Esophagus (tissue), 2 donors: ENCODE data around the gene ARID1B. TPM values are rescaled to one million over a fixed set of nuclear protein-coding genes. Genes with fewer than 3 reads are reported as not detected.

Experiments
- H3K27ac ChIP-seq, 2 donors: one replicate each; pipeline ENCODE4 v1.5.1; 2013; ENCODE audit warnings: low read depth in 2 of 2, mild to moderate bottlenecking in 2 of 2, inconsistent platforms in 1 of 2, low read length in 1 of 2, moderate library complexity in 1 of 2
- H3K27me3 ChIP-seq, 2 donors: one replicate each; pipeline ENCODE4 v1.6.1; 2013; ENCODE audit warnings: low read length in 2 of 2, control low read depth in 1 of 2, mild to moderate bottlenecking in 1 of 2; ENCODE audit not compliant: insufficient read depth in 2 of 2, control insufficient read depth in 1 of 2
- H3K36me3 ChIP-seq, 2 donors: one replicate each; pipeline ENCODE4 v1.6.1; 2013; ENCODE audit warnings: low read length in 1 of 2; ENCODE audit not compliant: control insufficient read depth in 2 of 2, insufficient read depth in 2 of 2
- H3K4me1 ChIP-seq, 2 donors: one replicate each; pipeline ENCODE4 v1.6.1; 2013; ENCODE audit warnings: low read length in 1 of 2; ENCODE audit not compliant: control insufficient read depth in 2 of 2, insufficient read depth in 2 of 2
- H3K4me3 ChIP-seq, 2 donors: one replicate each; pipeline ENCODE4 v1.5.1; 2013; ENCODE audit warnings: low read length in 2 of 2, mild to moderate bottlenecking in 2 of 2, low read depth in 1 of 2, moderate library complexity in 1 of 2
- H3K9me3 ChIP-seq, 2 donors: one replicate each; pipeline ENCODE4 v1.6.1; 2013; ENCODE audit warnings: mild to moderate bottlenecking in 2 of 2, low read depth in 1 of 2, low read length in 1 of 2, moderate library complexity in 1 of 2; ENCODE audit not compliant: control insufficient read depth in 2 of 2, insufficient read depth in 1 of 2
- WGBS, 2 donors: extraction: QIAGEN DNeasy Blood & Tissue Kit; methylation state at CpG; one replicate each; pipeline ENCODE4 v1.1.7; 2013; 5-methylcytosine and 5-hydroxymethylcytosine counted together
- polyA plus RNA-seq, 2 donors: library from polyadenylated mRNA; stranded (reverse); fragments of 200-250 nt; gene quantifications; one replicate each; pipeline ENCODE4 v1.2.3, GENCODE V29; 2013
- donor health status: healthy with polysubstance abuse.
- donor health status: Bipolar disorder and iron deficiency.

ARID1B gene
- polyA plus RNA-seq, 2 donors: 15.9 to 16.1 TPM

- Histone ChIP-seq H3K4me3 (no peak overlapping the region), H3K4me1 (peaks cover 0 to 12% of the 10 kb centered on the region in 2 donors), H3K36me3 (no peaks in the 10 kb centered on the region), H3K9me3 (no peaks in the 10 kb centered on the region), H3K27me3 (no peaks in the 10 kb centered on the region), H3K27ac (no peak overlapping the region)
- 59 to 70% methylated on average over 6 of the region's 6 CpGs for WGBS, 2 donors
These were observed 211.3 kb downstream of the ARID1B start for GRCh38 chr6:156988276-156989158.

DNA sequence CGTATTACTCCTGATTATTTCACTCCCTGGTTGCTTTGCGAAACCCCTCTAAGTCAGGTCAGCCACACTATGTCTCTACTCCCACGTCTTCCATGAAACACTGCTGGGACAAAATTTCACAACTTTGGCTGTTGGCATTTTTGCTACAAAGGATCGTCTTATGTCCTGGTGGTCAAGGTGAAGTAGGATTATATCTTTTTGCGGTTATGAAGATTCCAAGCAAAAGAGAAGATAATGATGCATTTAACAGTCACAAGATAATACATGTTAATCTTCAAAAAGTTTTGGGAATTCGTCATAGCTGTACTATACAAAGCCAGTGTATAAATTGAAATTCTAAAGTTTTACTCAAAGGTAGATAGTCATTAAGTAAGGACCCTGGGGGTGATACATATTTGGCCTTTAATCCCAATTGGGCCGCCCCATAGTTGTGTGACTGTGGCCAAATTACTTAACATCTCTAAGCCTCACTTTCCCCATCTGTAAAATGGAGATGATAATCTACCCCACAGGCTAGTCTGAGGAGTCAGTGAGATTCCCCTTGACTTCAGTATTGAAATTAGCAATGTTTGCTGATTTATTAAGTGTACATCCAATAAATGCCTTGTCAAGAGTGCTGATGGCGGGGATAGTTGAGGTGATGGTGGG, 212.1 kb downstream of the ARID1B start:
- Histone ChIP-seq H3K4me3 (no peak overlapping the region), H3K27ac (no peak overlapping the region), H3K36me3 (no peaks in the 10 kb centered on the region), H3K9me3 (no peaks in the 10 kb centered on the region), H3K27me3 (no peaks in the 10 kb centered on the region), H3K4me1 (peaks cover 0 to 8% of the 10 kb centered on the region in 2 donors)
- 83 to 85% methylated on average over 8 of the region's 8 CpGs for WGBS, 2 donors

DNA sequence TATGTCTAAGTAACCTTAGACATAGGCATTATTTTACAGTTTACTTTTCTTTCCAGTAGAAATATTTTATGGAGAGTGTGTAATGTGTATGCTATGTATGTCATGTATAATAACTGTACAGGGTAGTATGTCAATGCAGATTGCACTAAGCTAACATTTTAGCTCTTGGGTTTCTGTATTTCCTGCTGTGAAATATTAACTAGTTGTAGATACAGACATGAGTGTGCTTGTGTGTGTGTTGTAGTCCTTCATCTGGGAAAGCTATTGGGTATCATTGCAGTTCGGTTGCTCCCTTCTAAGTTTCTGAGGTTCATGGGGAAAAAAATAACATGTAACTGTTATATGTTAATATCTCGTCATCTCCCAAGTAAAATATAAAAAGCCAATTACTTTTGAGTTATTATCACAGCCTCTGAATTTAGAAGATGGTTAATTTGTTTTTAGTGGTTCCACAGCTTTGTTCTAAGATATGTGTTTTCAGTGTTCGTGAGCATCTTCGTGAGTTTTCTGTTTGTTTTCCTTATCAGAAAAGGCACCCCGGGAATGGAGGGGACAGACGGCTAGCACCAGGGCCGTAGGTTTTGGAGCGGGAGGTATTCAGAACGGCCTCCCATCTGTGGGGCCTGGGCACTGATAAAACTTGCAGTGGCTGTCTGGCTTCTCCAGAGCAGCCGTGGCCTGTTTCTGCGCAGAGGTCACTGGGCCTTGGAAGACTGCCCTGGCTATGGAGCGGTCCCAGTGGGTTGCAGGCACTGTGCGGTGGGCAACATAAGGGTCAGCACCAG, 215.0 kb downstream of the ARID1B start:
- WGBS, 2 donors: 67 to 68% methylated on average over 13 of the region's 13 CpGs
- H3K4me1 ChIP-seq: peaks cover 6 to 14% of the 10 kb centered on the region in 2 donors
- H3K4me3 ChIP-seq: no peak overlapping the region
- H3K27me3 ChIP-seq: no peaks in the 10 kb centered on the region
- H3K9me3 ChIP-seq: no peaks in the 10 kb centered on the region
- no peak overlapping the region for H3K27ac ChIP-seq
- H3K36me3 ChIP-seq: peaks cover 0 to 3% of the 10 kb centered on the region in 2 donors

DNA sequence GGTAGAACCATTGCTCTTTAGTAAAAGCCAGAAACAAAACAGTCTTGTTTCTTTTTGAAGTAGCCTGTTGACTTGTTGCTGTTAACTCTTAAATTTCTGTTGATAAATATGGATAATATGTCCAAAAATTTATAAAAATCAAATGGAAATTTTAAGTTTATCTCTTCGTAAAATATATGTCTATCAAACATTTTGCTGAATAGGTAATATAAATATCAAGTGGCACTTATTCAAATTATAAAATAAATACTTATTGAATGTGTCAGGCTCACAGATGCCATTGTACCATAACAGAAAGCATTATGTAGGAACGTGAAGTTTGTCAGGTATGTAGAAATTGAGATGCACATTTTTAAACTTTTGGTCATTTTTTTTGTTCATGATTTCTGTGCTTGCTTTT, 216.5 kb downstream of the ARID1B start:
- Histone ChIP-seq H3K27me3 (no peaks in the 10 kb centered on the region), H3K27ac (no peak overlapping the region), H3K36me3 (peaks cover 0 to 3% of the 10 kb centered on the region in 2 donors), H3K9me3 (no peaks in the 10 kb centered on the region), H3K4me3 (no peak overlapping the region), H3K4me1 (peaks cover 6 to 9% of the 10 kb centered on the region in 2 donors)
- 76 to 84% methylated on average over 2 of the region's 2 CpGs for WGBS, 2 donors

DNA sequence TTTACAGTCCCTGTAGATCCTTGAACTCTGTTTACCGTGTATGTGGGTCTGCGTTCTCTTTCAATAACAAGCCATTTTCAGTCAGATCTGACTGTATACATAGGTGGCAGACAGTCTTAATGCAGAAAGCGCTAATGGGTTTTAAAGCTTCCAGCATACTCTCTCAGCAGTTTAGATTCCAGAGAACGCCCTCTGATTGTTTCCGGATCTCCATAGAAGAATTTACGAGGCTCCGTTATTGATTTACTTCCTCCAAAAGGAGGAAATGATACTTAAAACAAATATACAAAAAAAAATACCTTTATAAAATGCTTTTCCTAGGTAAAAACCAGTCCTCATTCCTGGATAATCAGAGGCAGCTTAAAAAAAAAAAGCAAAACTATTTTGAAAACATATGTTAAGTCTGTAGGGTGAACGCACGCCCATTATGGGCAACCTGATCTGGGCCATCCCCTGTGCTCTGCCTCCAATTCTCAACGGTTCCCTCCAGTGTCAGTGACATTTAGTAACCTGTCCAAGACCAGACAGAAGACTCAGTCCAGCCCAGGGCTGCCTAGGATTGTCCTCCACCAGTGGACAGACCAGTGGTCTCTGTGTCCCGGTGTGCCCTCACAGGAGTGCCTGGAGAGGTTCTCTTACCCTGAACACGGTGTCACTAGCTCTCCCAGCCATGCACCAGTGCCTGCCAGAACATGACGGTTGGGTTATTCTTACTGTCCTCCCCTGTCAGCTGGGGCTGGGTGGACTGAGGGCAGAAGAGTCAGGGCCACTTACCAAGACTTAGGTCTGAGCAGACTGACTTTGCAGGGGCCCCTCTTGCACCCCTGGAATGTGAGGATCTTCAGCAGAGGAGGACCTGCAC, 217.3 kb downstream of the ARID1B start:
- peaks cover 6 to 9% of the 10 kb centered on the region in 2 donors for H3K4me1 ChIP-seq

DNA sequence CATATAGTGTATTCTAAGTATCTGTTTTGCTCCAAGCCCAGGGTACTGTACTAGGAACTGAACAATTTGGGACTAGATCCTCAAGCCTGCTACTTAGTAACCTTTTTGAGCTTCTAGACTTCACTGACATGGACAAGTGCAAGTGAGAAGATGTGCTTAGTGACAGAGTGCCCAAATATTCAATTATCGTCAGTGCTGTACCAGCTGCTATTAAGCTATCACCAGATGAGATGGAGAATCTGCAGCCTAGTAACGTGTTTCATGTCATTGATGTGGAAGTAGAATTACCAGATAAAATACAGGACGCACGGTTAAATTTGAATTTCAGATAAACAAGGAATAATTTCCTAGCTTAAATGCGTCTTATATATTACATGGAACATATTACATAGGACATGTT, 218.3 kb downstream of the ARID1B start:
- Histone ChIP-seq H3K9me3 (no peaks in the 10 kb centered on the region), H3K36me3 (peaks cover 0 to 3% of the 10 kb centered on the region in 2 donors), H3K27ac (no peak overlapping the region), H3K4me1 (peaks cover 6 to 9% of the 10 kb centered on the region in 2 donors), H3K27me3 (no peaks in the 10 kb centered on the region), H3K4me3 (no peak overlapping the region)
- 92 to 96% methylated on average over 5 of the region's 5 CpGs for WGBS, 2 donors

More for the DNA sequence above, 217.3 kb downstream of the ARID1B start:
- H3K9me3 ChIP-seq: no peaks in the 10 kb centered on the region
- 70 to 82% methylated on average over 13 of the region's 13 CpGs for WGBS, 2 donors
- H3K4me3 ChIP-seq: no peak overlapping the region
- no peaks in the 10 kb centered on the region for H3K27me3 ChIP-seq
- H3K36me3 ChIP-seq: peaks cover 0 to 3% of the 10 kb centered on the region in 2 donors
- no peak overlapping the region for H3K27ac ChIP-seq

DNA sequence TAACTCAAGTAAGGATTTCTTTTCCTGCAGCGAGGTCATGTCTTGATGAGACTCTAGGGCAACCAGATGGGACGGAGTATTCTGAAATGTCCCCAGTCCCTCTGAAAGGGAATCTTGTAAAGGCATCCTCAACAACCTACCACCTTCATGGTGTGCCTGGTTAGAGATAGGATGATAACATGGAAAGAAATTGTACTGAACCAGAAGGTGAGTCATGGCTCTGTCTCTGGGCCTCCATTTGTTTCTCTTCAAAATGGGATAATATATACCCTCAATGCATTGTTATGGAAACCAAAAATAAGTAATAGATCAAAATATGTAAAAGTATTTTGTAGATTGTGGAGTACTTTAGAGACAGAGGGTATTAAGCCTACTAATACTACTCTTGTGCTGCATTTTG, 219.1 kb downstream of the ARID1B start:
- 99 to 100% methylated on average over 2 of the region's 2 CpGs for WGBS, 2 donors

GRCh38 chr6:156998794-156999330, 221.7 kb downstream of the ARID1B start:
- Histone ChIP-seq H3K4me1 (peaks cover 5 to 6% of the 10 kb centered on the region in 2 donors), H3K4me3 (no peak overlapping the region), H3K9me3 (no peaks in the 10 kb centered on the region), H3K27ac (no peak overlapping the region), H3K36me3 (peaks cover 0 to 3% of the 10 kb centered on the region in 2 donors), H3K27me3 (no peaks in the 10 kb centered on the region)
- WGBS, 2 donors: 95 to 97% methylated on average over 7 of the region's 7 CpGs

More for the DNA sequence above, 219.1 kb downstream of the ARID1B start:
- no peak overlapping the region for H3K27ac ChIP-seq
- no peaks in the 10 kb centered on the region for H3K9me3 ChIP-seq
- H3K27me3 ChIP-seq: no peaks in the 10 kb centered on the region
- H3K4me3 ChIP-seq: no peak overlapping the region
- peaks cover 6 to 9% of the 10 kb centered on the region in 2 donors for H3K4me1 ChIP-seq
- peaks cover 0 to 3% of the 10 kb centered on the region in 2 donors for H3K36me3 ChIP-seq
